ENCODE results near the gene TMEM231. TPM values are rescaled to one million over a fixed set of nuclear protein-coding genes. Genes with fewer than 3 reads are reported as not detected.
"Not testable (repeated sequence)": the region's sequence is repeated elsewhere in the genome, so short reads cannot be mapped to it uniquely, and the experiment has no call there.

Gene TMEM231
- total RNA-seq, result 14.3 TPM

- peak; percentile 92 to 93 for DNase-seq (ENCODE audit: low spot score in 2 of 2)
- no peak for FAIRE-seq
These were observed at the start of gene TMEM231 for GRCh38 chr16:75555707-75556430. TSS of gene TMEM231 (minus strand) at chr16:75556252. CDS start at chr16:75556209, 43 bp downstream.

- FAIRE-seq (no peak), DNase-seq (ENCODE audit: low spot score in 2 of 2) (no peak)
These were observed 47.2 kb upstream of the TMEM231 start for GRCh38 chr16:75603241-75603640.

GRCh38 chr16:75599452-75600277 is 43.6 kb upstream of the TMEM231 start:
- no peak for FAIRE-seq
- no peak for DNase-seq (ENCODE audit: low spot score in 2 of 2)

GRCh38 chr16:75593825-75594820 is 38.1 kb upstream of the TMEM231 start:
- DNase-seq (ENCODE audit: low spot score in 2 of 2), result no peak
- FAIRE-seq, result no peak

GRCh38 chr16:75593308-75593707 is 37.3 kb upstream of the TMEM231 start:
- no peak for DNase-seq (ENCODE audit: low spot score in 2 of 2)
- FAIRE-seq, result no peak

GRCh38 chr16:75591927-75592326 is 35.9 kb upstream of the TMEM231 start:
- not testable (repeated sequence) for FAIRE-seq; DNase-seq (ENCODE audit: low spot score in 2 of 2)

GRCh38 chr16:75590920-75591843 is 35.1 kb upstream of the TMEM231 start:
- FAIRE-seq (no peak), DNase-seq (ENCODE audit: low spot score in 2 of 2) (no peak)

GRCh38 chr16:75589306-75589705 is 33.3 kb upstream of the TMEM231 start:
- DNase-seq (ENCODE audit: low spot score in 2 of 2), result no peak

GRCh38 chr16:75588716-75589115 is 32.7 kb upstream of the TMEM231 start:
- DNase-seq (ENCODE audit: low spot score in 2 of 2) (no peak), FAIRE-seq (no peak)

More at GRCh38 chr16:75589306-75589705, 33.3 kb upstream of the TMEM231 start:
- FAIRE-seq, result no peak

GRCh38 chr16:75584108-75584507 is 28.1 kb upstream of the TMEM231 start:
- DNase-seq (ENCODE audit: low spot score in 2 of 2) (no peak), FAIRE-seq (no peak)

GRCh38 chr16:75579281-75579834 is 23.3 kb upstream of the TMEM231 start:
- DNase-seq (ENCODE audit: low spot score in 2 of 2) (no peak), FAIRE-seq (no peak)

GRCh38 chr16:75578725-75579124 is 22.7 kb upstream of the TMEM231 start:
- no peak for FAIRE-seq

GRCh38 chr16:75578212-75578611 is 22.2 kb upstream of the TMEM231 start:
- no peak for FAIRE-seq
- no peak for DNase-seq (ENCODE audit: low spot score in 2 of 2)

More at GRCh38 chr16:75578725-75579124, 22.7 kb upstream of the TMEM231 start:
- DNase-seq (ENCODE audit: low spot score in 2 of 2), result no peak

GRCh38 chr16:75576384-75576811 is 20.3 kb upstream of the TMEM231 start:
- DNase-seq (ENCODE audit: low spot score in 2 of 2) (no peak), FAIRE-seq (no peak)

- FAIRE-seq, result no peak
- DNase-seq (ENCODE audit: low spot score in 2 of 2), result no peak
These were observed 19.9 kb upstream of the TMEM231 start for GRCh38 chr16:75575958-75576357.

- FAIRE-seq, result no peak
- no peak for DNase-seq (ENCODE audit: low spot score in 2 of 2)
These were observed 17.9 kb upstream of the TMEM231 start for GRCh38 chr16:75573955-75574354.

- FAIRE-seq, result no peak
- DNase-seq (ENCODE audit: low spot score in 2 of 2), result no peak
These were observed 17.0 kb upstream of the TMEM231 start for GRCh38 chr16:75572864-75573542.

- no peak for FAIRE-seq
These were observed 14.5 kb upstream of the TMEM231 start for GRCh38 chr16:75570396-75571065.

More at GRCh38 chr16:75570396-75571065, 14.5 kb upstream of the TMEM231 start:
- DNase-seq (ENCODE audit: low spot score in 2 of 2), result no peak
